ENCODE results near the gene PRR22.

Gene PRR22

GRCh38 chr19:5799247-5800241, 15.0 kb upstream of the PRR22 start:
- H3K27me3 ChIP-seq (ENCODE audit: control insufficient read depth, low read length), result peaks cover 8% of the 10 kb centered on the region
- H3K4me2 ChIP-seq (ENCODE audit: low read length), result no peak overlapping the region
- no peaks in the 10 kb centered on the region for H3F3A ChIP-seq (ENCODE audit: control insufficient read depth, insufficient read depth)
- H3K4me1 ChIP-seq (ENCODE audit: control insufficient read depth, low read length), result peaks cover 12% of the 10 kb centered on the region
- TF ChIP-seq EZH2phosphoT487 (IDR thresholded peaks at IDR 0.05; ENCODE audit: borderline replicate concordance, low read length) (no peak), CTCF (IDR thresholded peaks at IDR 0.05; ENCODE audit: low read depth, low read length, poor library complexity, severe bottlenecking) (no peak)
- H3K9me3 ChIP-seq (ENCODE audit: control insufficient read depth, insufficient read depth, low read length), result no peaks in the 10 kb centered on the region
- no peaks in the 10 kb centered on the region for H3K79me2 ChIP-seq (ENCODE audit: control insufficient read depth, low read length)
- no peaks in the 10 kb centered on the region for H3K36me3 ChIP-seq (ENCODE audit: control insufficient read depth, low read length)
- H3K4me3 ChIP-seq (ENCODE audit: low read length), result no peak overlapping the region
- no peaks in the 10 kb centered on the region for H3K9me2 ChIP-seq (replicated peaks; ENCODE audit: control insufficient read depth, low read length)
- no peaks in the 10 kb centered on the region for H4K20me1 ChIP-seq (ENCODE audit: control insufficient read depth, insufficient read depth, low read depth, low read length)
- H3K27ac ChIP-seq (ENCODE audit: low read depth, low read length), result no peak overlapping the region

DNA sequence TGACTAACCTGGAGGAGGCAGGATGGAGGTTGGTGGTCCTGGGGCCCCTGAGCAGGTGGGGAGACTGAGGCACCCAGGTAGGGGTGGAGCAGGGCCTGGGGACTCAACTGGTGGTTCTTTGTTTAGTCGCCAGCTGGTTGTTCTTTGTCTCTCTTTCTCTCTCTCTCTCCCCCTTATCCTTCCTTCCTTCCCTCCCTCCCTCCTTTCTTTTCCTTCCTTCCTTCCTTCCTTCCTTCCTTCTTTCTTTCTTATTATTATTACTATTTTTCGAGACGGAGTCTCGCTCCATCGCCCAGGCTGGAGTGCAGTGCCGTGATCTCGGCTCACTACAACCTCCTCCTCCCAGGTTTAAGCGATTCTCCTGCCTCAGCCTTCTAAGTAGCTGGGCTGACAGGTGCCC, 13.7 kb upstream of the PRR22 start:
- no peaks in the 10 kb centered on the region for H3K9me3 ChIP-seq (ENCODE audit: control insufficient read depth, insufficient read depth, low read length)
- peaks cover under 1% of the 10 kb centered on the region; the same call in 1 of the 2 replicates for H3K4me1 ChIP-seq (ENCODE audit: control insufficient read depth, low read length)
- no peaks in the 10 kb centered on the region for H4K20me1 ChIP-seq (ENCODE audit: control insufficient read depth, insufficient read depth, low read depth, low read length)
- H3K36me3 ChIP-seq (ENCODE audit: control insufficient read depth, low read length), result no peaks in the 10 kb centered on the region
- no peaks in the 10 kb centered on the region for H3K79me2 ChIP-seq (ENCODE audit: control insufficient read depth, low read length)
- H3K4me3 ChIP-seq (ENCODE audit: low read length), result no peak overlapping the region
- no peak overlapping the region for H3K4me2 ChIP-seq (ENCODE audit: low read length)
- no peak overlapping the region for H3K27ac ChIP-seq (ENCODE audit: low read depth, low read length)
- H3F3A ChIP-seq (ENCODE audit: control insufficient read depth, insufficient read depth), result no peaks in the 10 kb centered on the region
- H3K9me2 ChIP-seq (replicated peaks; ENCODE audit: control insufficient read depth, low read length), result no peaks in the 10 kb centered on the region
- H3K27me3 ChIP-seq (ENCODE audit: control insufficient read depth, low read length), result no peaks in the 10 kb centered on the region
- TF ChIP-seq EZH2phosphoT487 (IDR thresholded peaks at IDR 0.05; ENCODE audit: borderline replicate concordance, low read length) (no peak), CTCF (IDR thresholded peaks at IDR 0.05; ENCODE audit: low read depth, low read length, poor library complexity, severe bottlenecking) (no peak)

- Histone ChIP-seq H4K20me1 (ENCODE audit: control insufficient read depth, insufficient read depth, low read depth, low read length) (no peaks in the 10 kb centered on the region), H3K9me2 (replicated peaks; ENCODE audit: control insufficient read depth, low read length) (no peaks in the 10 kb centered on the region), H3K79me2 (ENCODE audit: control insufficient read depth, low read length) (no peaks in the 10 kb centered on the region; the same call in 1 of the 2 replicates), H3K4me3 (ENCODE audit: low read length) (no peak overlapping the region), H3K9me3 (ENCODE audit: control insufficient read depth, insufficient read depth, low read length) (no peaks in the 10 kb centered on the region), H3K27me3 (ENCODE audit: control insufficient read depth, low read length) (no peaks in the 10 kb centered on the region), H3K4me1 (ENCODE audit: control insufficient read depth, low read length) (peaks cover 4% of the 10 kb centered on the region), H3K27ac (ENCODE audit: low read depth, low read length) (no peak overlapping the region), H3F3A (ENCODE audit: control insufficient read depth, insufficient read depth) (no peaks in the 10 kb centered on the region), H3K36me3 (ENCODE audit: control insufficient read depth, low read length) (peaks cover 3% of the 10 kb centered on the region; the same call in 1 of the 2 replicates), H3K4me2 (ENCODE audit: low read length) (no peak overlapping the region)
- no peak for TF ChIP-seq EZH2phosphoT487 (IDR thresholded peaks at IDR 0.05; ENCODE audit: borderline replicate concordance, low read length)
- no peak for TF ChIP-seq CTCF (IDR thresholded peaks at IDR 0.05; ENCODE audit: low read depth, low read length, poor library complexity, severe bottlenecking)
Measured at GRCh38 chr19:5795382-5795919, 10.9 kb upstream of the PRR22 start.
